Prostate gland (tissue), 2 donors: ENCODE results near the gene CHPT1.

ENCODE experiments used
- POLR2A ChIP-seq: fragments of 450-650 bp; IDR thresholded peaks from one replicate; pipeline ENCODE4 v1.6.1; 2016; ENCODE audit warnings: antibody characterized with exemption, mild to moderate bottlenecking
- POLR2AphosphoS5 ChIP-seq: sonication (generic); formaldehyde crosslinking; IDR thresholded peaks from one replicate; pipeline ENCODE4 v1.6.1; 2017; ENCODE audit warnings: antibody characterized with exemption
- TF ChIP-seq, protein P1 (sequence below), 4 experiments: fragments of 200-600 bp in 2 of 4; fragments of 450-650 bp in 2 of 4; sonication (generic) in 2 of 4; IDR thresholded peaks; 1 replicate in 3 of 4; 2 replicates in 1 of 4; pipeline ENCODE4 v1.5.1; 2016 to 2019; ENCODE audit warnings: antibody characterized with exemption in 4 of 4, mild to moderate bottlenecking in 2 of 4, moderate library complexity in 2 of 4

DNA sequence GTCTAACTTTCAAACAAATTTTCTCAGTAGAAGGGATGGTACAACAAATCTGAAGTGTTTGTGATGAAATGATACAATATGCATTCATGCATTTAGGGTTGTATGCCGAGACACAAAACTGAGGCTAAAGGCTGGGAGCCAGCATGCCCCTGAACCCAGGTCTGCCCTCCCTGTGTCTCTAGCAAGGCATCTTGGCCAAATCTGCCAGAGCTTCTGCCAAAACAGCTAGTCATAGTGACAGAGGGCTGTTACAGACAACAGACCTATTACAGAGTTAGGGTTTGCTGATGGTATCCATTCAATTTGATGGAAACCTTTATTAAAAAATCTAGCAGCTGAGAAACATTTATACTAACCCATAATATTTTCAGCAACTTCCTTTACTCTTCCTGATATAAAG lies 11.3 kb upstream of the CHPT1 start:
- TF ChIP-seq, protein P1, sequence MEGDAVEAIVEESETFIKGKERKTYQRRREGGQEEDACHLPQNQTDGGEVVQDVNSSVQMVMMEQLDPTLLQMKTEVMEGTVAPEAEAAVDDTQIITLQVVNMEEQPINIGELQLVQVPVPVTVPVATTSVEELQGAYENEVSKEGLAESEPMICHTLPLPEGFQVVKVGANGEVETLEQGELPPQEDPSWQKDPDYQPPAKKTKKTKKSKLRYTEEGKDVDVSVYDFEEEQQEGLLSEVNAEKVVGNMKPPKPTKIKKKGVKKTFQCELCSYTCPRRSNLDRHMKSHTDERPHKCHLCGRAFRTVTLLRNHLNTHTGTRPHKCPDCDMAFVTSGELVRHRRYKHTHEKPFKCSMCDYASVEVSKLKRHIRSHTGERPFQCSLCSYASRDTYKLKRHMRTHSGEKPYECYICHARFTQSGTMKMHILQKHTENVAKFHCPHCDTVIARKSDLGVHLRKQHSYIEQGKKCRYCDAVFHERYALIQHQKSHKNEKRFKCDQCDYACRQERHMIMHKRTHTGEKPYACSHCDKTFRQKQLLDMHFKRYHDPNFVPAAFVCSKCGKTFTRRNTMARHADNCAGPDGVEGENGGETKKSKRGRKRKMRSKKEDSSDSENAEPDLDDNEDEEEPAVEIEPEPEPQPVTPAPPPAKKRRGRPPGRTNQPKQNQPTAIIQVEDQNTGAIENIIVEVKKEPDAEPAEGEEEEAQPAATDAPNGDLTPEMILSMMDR (IDR thresholded peaks at IDR 0.05), result no peak
- TF ChIP-seq POLR2A, result no peak
- no peak for TF ChIP-seq POLR2AphosphoS5
